Measurements from ENCODE around the gene MIGA1. TPM values are rescaled to one million over a fixed set of nuclear protein-coding genes. Genes with fewer than 3 reads are reported as not detected.

Gene MIGA1
- total RNA-seq, 1 donor from 2014 or later: 13.0 TPM

DNA sequence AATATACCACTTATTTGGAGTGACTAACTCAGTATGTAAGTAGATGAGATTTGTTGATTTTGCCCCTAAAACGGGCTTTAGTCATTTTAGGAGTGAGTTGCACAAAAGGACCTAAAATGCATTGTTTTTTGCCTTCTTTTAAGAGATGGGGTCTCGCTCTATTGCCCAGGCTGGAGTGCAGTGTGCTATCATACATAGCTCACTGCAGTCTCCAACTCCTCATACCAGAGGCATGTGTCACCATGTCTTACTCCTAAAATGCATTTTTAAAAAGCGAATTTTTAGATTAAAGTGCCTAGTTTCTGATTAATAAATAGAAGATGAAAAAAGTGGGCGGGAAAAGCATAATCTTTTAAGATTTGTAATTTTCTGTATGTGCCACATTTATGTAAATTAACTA lies 97.4 kb downstream of the MIGA1 start:
- CTCF ChIA-PET: no interaction called here
- Mint-ChIP-seq H3K4me3 (no peak overlapping the region), H3K27me3 (no peaks in the 10 kb centered on the region), H3K4me1 (no peaks in the 10 kb centered on the region), H3K27ac (no peak overlapping the region), H3K36me3 (ENCODE audit: low read depth) (peaks cover 23% of the 10 kb centered on the region), H3K9me3 (no peaks in the 10 kb centered on the region)
- TF ChIP-seq, protein P1, sequence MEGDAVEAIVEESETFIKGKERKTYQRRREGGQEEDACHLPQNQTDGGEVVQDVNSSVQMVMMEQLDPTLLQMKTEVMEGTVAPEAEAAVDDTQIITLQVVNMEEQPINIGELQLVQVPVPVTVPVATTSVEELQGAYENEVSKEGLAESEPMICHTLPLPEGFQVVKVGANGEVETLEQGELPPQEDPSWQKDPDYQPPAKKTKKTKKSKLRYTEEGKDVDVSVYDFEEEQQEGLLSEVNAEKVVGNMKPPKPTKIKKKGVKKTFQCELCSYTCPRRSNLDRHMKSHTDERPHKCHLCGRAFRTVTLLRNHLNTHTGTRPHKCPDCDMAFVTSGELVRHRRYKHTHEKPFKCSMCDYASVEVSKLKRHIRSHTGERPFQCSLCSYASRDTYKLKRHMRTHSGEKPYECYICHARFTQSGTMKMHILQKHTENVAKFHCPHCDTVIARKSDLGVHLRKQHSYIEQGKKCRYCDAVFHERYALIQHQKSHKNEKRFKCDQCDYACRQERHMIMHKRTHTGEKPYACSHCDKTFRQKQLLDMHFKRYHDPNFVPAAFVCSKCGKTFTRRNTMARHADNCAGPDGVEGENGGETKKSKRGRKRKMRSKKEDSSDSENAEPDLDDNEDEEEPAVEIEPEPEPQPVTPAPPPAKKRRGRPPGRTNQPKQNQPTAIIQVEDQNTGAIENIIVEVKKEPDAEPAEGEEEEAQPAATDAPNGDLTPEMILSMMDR (IDR thresholded peaks at IDR 0.05): no peak
- POLR2A ChIA-PET: no interaction called here
- ATAC-seq (ENCODE audit: low read depth): no peak
- intact Hi-C loops (cut with micrococcal nuclease): no loop called here
- DNase-seq: no peak

DNA sequence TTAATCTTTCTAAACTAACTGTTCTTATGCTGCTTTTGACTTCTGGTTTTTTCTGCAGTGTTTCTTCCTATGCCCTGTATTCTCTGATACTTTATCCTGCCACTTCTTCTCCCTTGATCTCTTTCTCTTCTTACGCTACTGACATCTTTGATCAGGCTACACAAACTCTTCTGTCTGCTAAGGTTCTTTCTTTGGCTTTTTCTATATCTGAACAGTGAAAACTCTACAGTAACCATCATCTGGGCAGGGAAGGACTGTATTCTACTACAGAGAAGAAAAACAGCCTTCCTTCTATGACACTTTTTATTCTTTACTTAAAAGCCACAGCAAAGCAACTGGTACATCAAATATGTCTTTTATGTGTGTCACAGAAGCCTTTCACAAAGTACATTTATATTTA lies 101.6 kb downstream of the MIGA1 start:
- POLR2A ChIA-PET: no interaction called here
- Mint-ChIP-seq H3K4me3 (no peak overlapping the region), H3K36me3 (ENCODE audit: low read depth) (peaks cover 3% of the 10 kb centered on the region), H3K27ac (no peak overlapping the region), H3K4me1 (no peaks in the 10 kb centered on the region), H3K9me3 (no peaks in the 10 kb centered on the region), H3K27me3 (no peaks in the 10 kb centered on the region)
- CTCF ChIA-PET: no interaction called here
- TF ChIP-seq, protein P1 (IDR thresholded peaks at IDR 0.05): no peak
- intact Hi-C loops (cut with micrococcal nuclease): no loop called here
- DNase-seq (no peak), ATAC-seq (ENCODE audit: low read depth) (no peak)

DNA sequence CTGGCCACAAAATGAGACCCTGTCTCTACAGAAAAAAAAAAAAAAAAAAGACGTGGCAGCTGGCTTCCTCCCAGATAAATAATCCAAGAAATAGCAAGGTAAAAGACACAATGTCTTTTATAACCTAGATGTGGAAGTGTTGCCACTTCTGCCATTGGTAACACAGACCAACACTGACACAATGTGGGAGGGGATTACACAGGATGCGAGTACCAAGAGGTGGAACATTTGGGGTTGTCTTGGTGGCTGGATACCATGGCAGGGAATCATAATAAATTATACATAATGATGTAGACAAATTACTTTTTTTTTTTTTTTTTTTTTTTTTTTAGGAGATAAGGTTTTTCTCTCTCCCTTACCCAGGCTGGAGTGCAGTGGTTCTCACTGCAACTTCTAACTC lies 103.0 kb downstream of the MIGA1 start:
- H3K9me3 Mint-ChIP-seq: no peaks in the 10 kb centered on the region
- H3K27me3 Mint-ChIP-seq: peaks cover 3% of the 10 kb centered on the region
- peaks cover 3% of the 10 kb centered on the region for H3K36me3 Mint-ChIP-seq (ENCODE audit: low read depth)
- no peak for ATAC-seq (ENCODE audit: low read depth)
- DNase-seq: no peak
- TF ChIP-seq, protein P1 (IDR thresholded peaks at IDR 0.05): no peak
- H3K4me1 Mint-ChIP-seq: no peaks in the 10 kb centered on the region
- CTCF ChIA-PET: no interaction called here
- no peak overlapping the region for H3K4me3 Mint-ChIP-seq
- intact Hi-C loops (cut with micrococcal nuclease): no loop called here
- H3K27ac Mint-ChIP-seq: no peak overlapping the region
- POLR2A ChIA-PET: interaction anchor here (0.6 kb wide), 1 partner anchor 663 kb away, joined by 4 read pairs; the partner anchor contains the start of gene PIGK

DNA sequence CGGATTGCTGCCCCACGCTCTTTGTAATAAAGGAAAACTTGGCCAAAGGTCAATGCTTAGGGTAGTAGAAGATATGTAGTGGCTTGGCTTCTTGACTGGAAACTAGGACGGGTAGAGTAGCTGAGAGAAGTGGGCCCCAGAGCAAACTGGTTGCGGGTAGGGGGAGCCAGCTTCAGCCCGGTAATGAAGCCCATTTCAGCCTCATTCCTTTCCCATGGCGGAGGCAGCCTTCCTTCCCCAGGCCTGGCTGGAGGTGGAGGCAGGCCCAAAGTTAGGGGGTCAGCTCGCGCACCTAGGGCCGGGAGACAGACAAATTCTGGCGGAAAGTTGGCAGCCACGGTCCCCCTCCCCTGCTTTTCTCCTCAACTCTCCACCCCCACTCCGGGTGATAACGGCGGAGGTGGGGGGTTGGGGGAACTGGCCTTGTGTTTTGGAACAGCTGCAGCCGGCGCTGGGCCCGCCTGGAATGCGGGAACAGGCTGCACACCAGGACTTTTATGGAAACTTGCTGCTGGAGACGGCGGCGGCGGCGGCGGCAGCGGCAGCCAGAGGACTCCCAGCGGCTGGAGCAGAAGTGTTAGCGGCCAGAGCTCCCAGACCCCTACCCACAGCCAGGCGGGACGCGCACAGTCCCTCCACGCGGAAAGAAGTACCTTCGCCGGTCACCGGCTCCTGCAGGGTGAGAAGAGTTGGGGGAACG lies 108.8 kb downstream of the MIGA1 start, which contains the start of gene NEXN:
TSS of gene NEXN (plus strand) at position 544 of the 700 bp plus-strand sequence. CDS start 27,483 bp downstream, outside the sequence.
- ATAC-seq (ENCODE audit: low read depth): peak; percentile 7
- H3K4me3 Mint-ChIP-seq: peak within 1 kb of the TSS; percentile 82
- CTCF ChIA-PET: interaction anchor here (0.7 kb wide), 1 partner anchor 1806 kb away, joined by 3 read pairs; no protein-coding TSS in a partner anchor
- H3K9me3 Mint-ChIP-seq: no peaks in the 10 kb centered on the region
- H3K27ac Mint-ChIP-seq: no peak within 1 kb of the TSS
- DNase-seq: no peak
- TF ChIP-seq, protein P1 (IDR thresholded peaks at IDR 0.05): no peak
- no peaks in the 10 kb centered on the region for H3K36me3 Mint-ChIP-seq (ENCODE audit: low read depth)
- POLR2A ChIA-PET: no interaction called here
- intact Hi-C loops (cut with micrococcal nuclease): no loop called here
- peaks cover 17% of the 10 kb centered on the region for H3K4me1 Mint-ChIP-seq
- peaks cover 9% of the 10 kb centered on the region for H3K27me3 Mint-ChIP-seq

DNA sequence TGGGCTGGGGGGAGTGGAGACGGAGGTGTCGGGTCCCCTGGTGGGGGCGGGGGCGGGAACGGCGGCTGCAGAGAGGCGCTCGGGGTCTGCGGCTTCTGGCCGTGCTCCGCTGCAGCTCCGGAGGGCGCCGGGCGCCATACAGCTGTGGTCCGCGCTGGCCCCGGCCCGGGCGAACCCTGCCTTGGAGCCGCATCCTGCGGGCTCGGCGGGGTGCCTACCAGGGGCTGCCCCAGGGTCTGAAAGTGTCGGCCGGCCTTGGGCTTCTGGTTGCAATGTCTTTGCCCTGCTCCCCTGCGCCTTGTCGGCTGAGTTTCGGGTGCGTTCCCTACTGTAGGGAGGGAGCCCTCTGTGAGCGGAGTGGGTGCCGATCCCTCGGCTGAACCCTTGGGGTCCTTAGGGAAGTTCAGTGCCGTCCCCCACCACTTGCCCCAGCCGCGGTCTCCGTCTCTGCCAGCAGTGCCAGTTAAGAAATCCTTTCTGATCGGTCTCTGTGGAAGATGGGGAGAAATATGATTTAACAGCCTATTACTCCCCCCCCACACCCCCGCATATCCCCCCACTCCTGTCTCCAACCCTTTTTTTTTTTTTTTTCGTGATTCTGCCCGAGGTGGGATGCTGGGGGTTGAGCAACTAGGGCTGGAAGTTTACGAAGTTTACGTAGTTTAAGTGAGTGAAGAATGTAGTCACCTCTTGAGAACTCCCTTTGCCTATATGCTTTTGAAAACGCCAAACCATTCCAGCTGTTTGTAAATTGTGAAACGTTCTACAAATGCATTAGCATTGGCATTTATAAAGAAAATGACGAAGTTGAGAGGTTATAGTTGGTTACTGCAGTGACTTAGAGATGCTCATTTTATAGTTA lies 109.6 kb downstream of the MIGA1 start:
- Mint-ChIP-seq H3K4me3 (peak overlapping the region; percentile 82), H3K36me3 (ENCODE audit: low read depth) (no peaks in the 10 kb centered on the region), H3K9me3 (no peaks in the 10 kb centered on the region), H3K27me3 (peaks cover 9% of the 10 kb centered on the region), H3K4me1 (peaks cover 17% of the 10 kb centered on the region), H3K27ac (no peak overlapping the region)
- DNase-seq (peak; percentile 35), ATAC-seq (ENCODE audit: low read depth) (peak; percentile 68)
- TF ChIP-seq, protein P1 (IDR thresholded peaks at IDR 0.05): no peak
- POLR2A ChIA-PET: no interaction called here
- intact Hi-C loops (cut with micrococcal nuclease): no loop called here
- CTCF ChIA-PET: no interaction called here

All from activated B cell treated with CpG ODN at 0.5 μM for 24 hours (primary cell).